Activated CD4-positive, alpha-beta T cell treated with anti-CD3 and anti-CD28 coated beads, Interleukin-2, amount 10 ng/mL, durations not matched to agents 7 days and 5 days (primary cell): ENCODE data around the gene GTF3C5. TPM values are rescaled to one million over a fixed set of nuclear protein-coding genes. Genes with fewer than 3 reads are reported as not detected.
"Not testable (repeated sequence)": the region's sequence is repeated elsewhere in the genome, so short reads cannot be mapped to it uniquely, and the experiment has no call there.

Experiments used
- CTCF ChIA-PET: fragments of 350-600 bp; sonication (Branson Sonifier 250); formaldehyde crosslinking; loops from one replicate; lab custom pipeline; 2021; ENCODE audit warnings: antibody characterized with exemption; lab: Charles Lee
- POLR2A ChIA-PET: fragments of 350-600 bp; sonication (Branson Sonifier 250); formaldehyde crosslinking; loops from one replicate; lab custom pipeline; 2021; ENCODE audit warnings: antibody characterized with exemption; lab: Charles Lee
- DNase-seq: peaks from one replicate; pipeline ENCODE4 v3.0.0-alpha.2; 2020
- H3K27ac Mint-ChIP-seq: one replicate; pipeline ENCODE4 v1.8.0; 2021; ENCODE audit warnings: mild to moderate bottlenecking, moderate library complexity, mixed read lengths
- H3K27me3 Mint-ChIP-seq: one replicate; pipeline ENCODE4 v1.8.0; 2021; ENCODE audit warnings: mixed read lengths
- H3K36me3 Mint-ChIP-seq: one replicate; pipeline ENCODE4 v1.8.0; 2021; ENCODE audit warnings: low read depth, mixed read lengths
- H3K4me1 Mint-ChIP-seq: one replicate; pipeline ENCODE4 v1.8.0; 2021; ENCODE audit warnings: mixed read lengths
- H3K4me3 Mint-ChIP-seq: one replicate; pipeline ENCODE4 v1.8.0; 2021; ENCODE audit warnings: mild to moderate bottlenecking, moderate library complexity, mixed read lengths
- H3K9me3 Mint-ChIP-seq: one replicate; pipeline ENCODE4 v1.8.0; 2021; ENCODE audit warnings: mixed read lengths
- total RNA-seq, 2 experiments: library from RNA; stranded (reverse); gene quantifications; one replicate each; pipeline ENCODE4 v1.2.3, GENCODE V29; 2021

Gene GTF3C5
- total RNA-seq, 2 experiments from 2014 or later = 75.1 to 87.9 TPM

DNA sequence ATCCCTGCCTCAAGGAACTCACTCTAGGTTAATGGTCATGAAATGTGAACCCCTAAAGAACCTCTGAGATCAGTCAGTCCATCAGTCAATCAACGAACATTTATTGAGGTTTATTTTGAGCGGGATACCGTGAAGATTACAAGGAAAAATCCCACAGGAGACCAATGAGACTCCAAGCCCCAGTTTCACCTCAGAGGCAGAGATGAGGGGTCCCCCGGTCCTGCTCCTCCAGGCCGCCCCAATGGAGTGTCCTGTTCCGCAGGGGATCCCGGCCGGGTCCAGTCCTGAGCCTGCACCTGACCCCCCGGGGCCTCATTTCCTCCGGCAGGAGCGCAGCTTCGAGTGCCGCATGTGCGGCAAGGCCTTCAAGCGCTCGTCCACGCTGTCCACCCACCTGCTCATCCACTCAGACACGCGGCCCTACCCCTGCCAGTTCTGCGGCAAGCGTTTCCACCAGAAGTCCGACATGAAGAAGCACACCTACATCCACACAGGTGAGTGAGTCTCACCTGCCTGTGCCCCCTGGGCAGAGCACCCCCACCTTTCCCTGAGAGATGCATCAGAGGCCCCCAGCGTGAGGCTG is 41.3 kb upstream of the GTF3C5 start:
- Mint-ChIP-seq H3K27ac (no peak overlapping the region), H3K4me1 (peaks cover 8% of the 10 kb centered on the region), H3K4me3 (no peak overlapping the region), H3K9me3 (peaks cover 2% of the 10 kb centered on the region), H3K36me3 (no peaks in the 10 kb centered on the region), H3K27me3 (peaks cover 14% of the 10 kb centered on the region)
- ChIA-PET POLR2A (no interaction called here), CTCF (no interaction called here)
- DNase-seq = no peak

DNA sequence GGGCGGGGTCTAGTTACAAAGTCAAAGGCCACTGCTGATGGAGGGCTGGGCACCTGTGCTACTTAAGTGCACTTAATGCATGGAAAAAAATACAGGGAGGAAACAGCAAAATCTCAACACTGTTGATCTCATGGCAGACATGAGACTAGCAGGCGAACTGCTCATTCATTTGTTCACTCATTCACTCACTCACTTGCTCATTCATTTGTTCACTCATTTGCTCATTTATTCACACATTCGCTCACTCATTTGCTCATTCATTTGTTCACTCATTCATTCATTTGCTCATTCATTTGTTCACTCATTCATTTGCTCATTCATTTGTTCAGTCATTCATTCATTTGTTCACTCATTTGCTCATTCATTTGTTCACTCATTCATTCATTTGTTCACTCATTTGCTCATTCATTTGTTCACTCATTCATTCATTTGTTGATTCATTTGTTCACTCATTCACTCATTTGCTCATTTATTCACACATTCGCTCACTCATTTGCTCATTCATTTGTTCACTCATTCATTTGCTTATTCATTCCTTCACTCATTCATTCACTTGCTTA is 40.7 kb upstream of the GTF3C5 start:
- CTCF ChIA-PET = interaction anchor here (1.8 kb wide), 1 partner anchor 32 kb away, joined by 6 read pairs; no protein-coding TSS in a partner anchor
- peaks cover 16% of the 10 kb centered on the region for H3K27me3 Mint-ChIP-seq
- H3K4me1 Mint-ChIP-seq = not testable (repeated sequence)

DNA sequence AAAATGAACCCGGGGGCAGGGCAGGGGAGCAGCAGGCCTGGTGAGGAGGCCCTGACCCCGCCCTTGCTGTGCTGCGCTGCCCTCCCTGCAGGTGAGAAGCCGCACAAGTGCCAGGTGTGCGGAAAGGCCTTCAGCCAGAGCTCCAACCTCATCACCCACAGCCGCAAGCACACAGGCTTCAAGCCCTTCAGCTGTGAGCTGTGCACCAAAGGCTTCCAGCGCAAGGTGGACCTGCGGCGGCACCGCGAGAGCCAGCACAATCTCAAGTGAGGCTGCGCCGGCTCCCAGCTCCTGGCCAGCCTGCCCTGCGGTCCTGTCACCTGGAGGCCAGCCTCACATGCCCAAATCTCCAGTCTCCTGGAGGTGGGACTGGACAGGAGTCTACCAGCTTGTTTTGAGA is 40.0 kb upstream of the GTF3C5 start:
- Mint-ChIP-seq H3K36me3 (no peaks in the 10 kb centered on the region), H3K9me3 (peaks cover 2% of the 10 kb centered on the region), H3K4me1 (peaks cover 9% of the 10 kb centered on the region), H3K27ac (no peak overlapping the region), H3K27me3 (peaks cover 16% of the 10 kb centered on the region), H3K4me3 (no peak overlapping the region)
- ChIA-PET CTCF (interaction anchor here (1.8 kb wide), 1 partner anchor 31 kb away, joined by 6 read pairs; no protein-coding TSS in a partner anchor), POLR2A (no interaction called here)
- no peak for DNase-seq

More for the DNA sequence above, 40.7 kb upstream of the GTF3C5 start:
- H3K4me3 Mint-ChIP-seq, H3K9me3 Mint-ChIP-seq, H3K36me3 Mint-ChIP-seq, DNase-seq, POLR2A ChIA-PET, H3K27ac Mint-ChIP-seq: not testable (repeated sequence)

DNA sequence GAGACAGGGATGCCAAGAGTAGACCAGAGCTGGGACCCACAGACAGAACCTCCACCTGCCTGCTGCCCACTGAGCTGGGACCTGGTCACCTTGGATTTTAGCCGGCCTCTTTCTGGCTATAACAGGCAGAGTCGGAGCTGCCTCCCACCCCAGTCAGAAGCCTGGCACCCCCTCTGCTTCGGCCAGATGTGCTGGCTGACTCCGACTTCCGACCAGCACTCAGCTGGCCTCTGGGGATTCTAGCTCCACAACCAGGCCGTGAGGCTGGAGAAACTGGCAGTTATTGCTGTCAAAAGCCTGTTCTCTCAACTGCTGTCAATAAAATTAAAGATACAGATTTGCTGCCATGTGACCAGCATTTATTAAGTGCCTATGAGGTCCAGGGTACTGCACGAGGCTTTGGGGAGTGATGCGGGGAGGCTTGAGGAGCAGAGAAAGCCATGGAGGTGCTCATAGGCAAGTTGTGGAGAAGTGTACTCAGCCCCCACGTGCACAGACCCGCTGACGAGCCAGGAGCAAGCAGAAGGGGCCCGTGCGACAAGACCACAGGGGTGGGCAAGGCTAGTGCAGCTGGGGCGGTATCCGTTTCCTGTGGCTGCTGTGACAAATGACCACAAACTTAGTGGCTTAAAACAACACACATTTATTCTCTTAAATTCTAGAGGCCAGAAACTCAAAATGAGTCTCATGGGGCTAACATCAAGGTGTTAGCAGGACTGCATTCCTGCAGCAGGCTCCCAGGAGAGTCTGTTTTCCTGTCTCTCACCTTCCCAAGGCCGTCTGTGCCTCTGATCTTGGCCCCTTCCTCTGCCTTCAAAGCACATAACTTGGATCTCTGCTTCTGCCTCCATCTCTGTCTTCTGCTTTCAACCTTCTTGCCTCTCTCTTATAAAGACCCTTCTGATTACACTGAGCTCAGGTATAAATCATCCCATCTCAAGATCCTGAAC is 39.2 kb upstream of the GTF3C5 start:
- CTCF ChIA-PET = interaction anchor here (1.1 to 1.8 kb wide), 2 partner anchors 10 to 31 kb away, joined by 3 to 6 read pairs; no protein-coding TSS in a partner anchor
- Mint-ChIP-seq H3K36me3 (no peaks in the 10 kb centered on the region), H3K27me3 (peaks cover 13% of the 10 kb centered on the region), H3K4me1 (peaks cover 9% of the 10 kb centered on the region), H3K9me3 (peaks cover 2% of the 10 kb centered on the region), H3K27ac (no peak overlapping the region), H3K4me3 (no peak overlapping the region)
- no peak for DNase-seq
- POLR2A ChIA-PET = interaction anchor here (0.8 kb wide), 1 partner anchor 26 kb away, joined by 3 read pairs; no protein-coding TSS in a partner anchor

DNA sequence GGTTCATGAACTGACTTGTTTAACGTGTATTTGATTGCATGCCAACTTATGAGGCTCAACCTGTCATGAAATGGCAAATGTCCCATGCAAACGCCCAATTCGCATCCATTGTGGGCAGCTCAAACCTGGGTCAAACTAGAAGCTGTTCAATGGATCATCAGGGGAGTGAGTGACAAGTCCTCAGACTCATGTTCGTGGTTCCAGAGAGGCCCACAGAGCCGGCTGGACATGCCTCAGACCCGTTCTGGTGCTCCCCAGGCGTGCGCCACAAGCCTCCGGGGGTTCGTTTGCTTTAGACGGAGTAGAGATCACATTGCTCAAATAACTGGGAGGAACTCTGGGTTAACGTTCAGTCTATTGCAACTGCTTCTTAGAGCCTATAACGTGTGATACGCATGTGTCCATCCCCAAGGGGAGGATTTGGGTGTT is 37.3 kb upstream of the GTF3C5 start:
- CTCF ChIA-PET = interaction anchor here (0.8 kb wide), 1 partner anchor 15 kb away, joined by 3 read pairs; the partner anchor contains the start of gene GFI1B
- no peak overlapping the region for H3K27ac Mint-ChIP-seq

DNA sequence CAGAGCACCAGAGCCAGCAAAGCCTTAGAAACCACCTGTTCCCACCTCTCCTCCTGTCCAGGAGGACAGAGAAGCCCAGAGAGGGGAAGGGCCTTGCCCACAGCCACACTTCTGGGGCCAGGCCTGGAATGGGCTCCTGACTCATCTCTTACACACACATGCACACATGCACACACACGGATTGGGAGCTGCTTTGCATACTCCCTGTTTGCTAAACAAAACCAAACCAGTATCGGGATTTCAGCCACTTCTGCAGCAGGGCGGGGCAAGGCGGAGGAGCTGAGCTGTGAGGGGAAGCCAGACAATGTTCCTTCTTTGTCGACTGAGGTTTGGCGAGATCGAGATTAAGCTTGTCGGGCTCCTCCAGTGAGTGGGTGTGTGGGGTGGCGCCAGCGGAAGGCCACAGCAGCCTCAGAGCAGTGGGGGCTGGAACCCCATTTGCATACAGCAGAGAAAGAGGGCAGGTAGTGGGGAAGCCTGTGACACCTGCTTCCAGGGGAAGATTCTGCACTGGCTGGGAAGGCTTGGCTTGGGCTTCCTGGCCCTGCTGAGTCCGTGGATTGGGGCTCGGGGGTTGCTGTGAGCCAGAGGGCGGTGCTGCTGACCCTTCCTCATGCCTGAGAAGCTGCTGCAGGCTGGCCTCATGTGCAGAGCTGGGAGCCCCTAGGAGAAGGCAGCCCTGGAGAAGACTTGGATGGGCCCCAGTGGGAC is 36.2 kb upstream of the GTF3C5 start:
- Mint-ChIP-seq H3K4me1 (peaks cover 9% of the 10 kb centered on the region), H3K27ac (no peak overlapping the region), H3K9me3 (peaks cover 2% of the 10 kb centered on the region), H3K4me3 (no peak overlapping the region), H3K36me3 (no peaks in the 10 kb centered on the region), H3K27me3 (peaks cover 13% of the 10 kb centered on the region)
- no peak for DNase-seq
- ChIA-PET POLR2A (no interaction called here), CTCF (interaction anchor here (0.7 kb wide), 1 partner anchor 143 kb away, joined by 3 read pairs; no protein-coding TSS in a partner anchor)

More for the DNA sequence above, 37.3 kb upstream of the GTF3C5 start:
- no peak overlapping the region for H3K4me3 Mint-ChIP-seq
- DNase-seq = no peak
- peaks cover 9% of the 10 kb centered on the region for H3K4me1 Mint-ChIP-seq
- H3K27me3 Mint-ChIP-seq = peaks cover 13% of the 10 kb centered on the region
- peaks cover 2% of the 10 kb centered on the region for H3K9me3 Mint-ChIP-seq
- no peaks in the 10 kb centered on the region for H3K36me3 Mint-ChIP-seq
- POLR2A ChIA-PET = no interaction called here

DNA sequence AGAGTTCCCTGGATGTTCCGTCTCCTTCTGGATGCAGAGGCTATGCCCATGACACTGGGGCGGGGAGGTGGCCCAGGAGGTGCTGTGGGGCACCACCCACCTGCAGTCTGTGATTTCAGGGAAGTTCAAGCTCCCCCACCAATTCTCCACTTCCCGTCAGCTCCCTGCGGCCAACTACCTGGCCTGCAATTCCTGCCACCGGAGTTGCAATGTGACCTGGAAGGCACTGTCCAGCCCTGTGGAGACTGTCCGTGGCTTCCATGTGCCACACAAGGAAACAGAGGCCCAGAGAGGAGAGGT is 35.7 kb upstream of the GTF3C5 start:
- ChIA-PET POLR2A (no interaction called here), CTCF (no interaction called here)
- Mint-ChIP-seq H3K27ac (no peak overlapping the region), H3K9me3 (peaks cover 2% of the 10 kb centered on the region), H3K4me3 (no peak overlapping the region), H3K36me3 (no peaks in the 10 kb centered on the region), H3K27me3 (peaks cover 15% of the 10 kb centered on the region), H3K4me1 (peaks cover 9% of the 10 kb centered on the region)
- no peak for DNase-seq

DNA sequence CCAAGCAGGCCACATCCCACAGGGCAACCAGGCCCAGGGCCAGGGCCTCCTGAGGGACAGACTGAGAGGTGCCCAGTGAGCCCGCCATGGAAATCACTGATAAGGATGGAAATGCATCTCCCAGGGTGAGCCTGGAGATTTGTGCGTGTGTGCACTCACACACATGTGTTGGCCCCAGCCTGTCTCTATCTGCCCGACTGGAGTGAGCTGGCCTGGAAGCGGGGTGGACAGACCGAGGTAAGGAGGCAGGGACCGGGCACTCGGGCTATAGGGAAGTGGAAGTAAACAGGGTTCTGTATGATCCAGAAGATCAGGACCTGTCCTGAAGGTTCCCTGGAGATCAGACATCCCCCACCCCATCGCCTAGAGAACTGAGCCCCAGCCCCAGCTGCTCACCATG is 34.9 kb upstream of the GTF3C5 start:
- POLR2A ChIA-PET = no interaction called here
- CTCF ChIA-PET = interaction anchor here (1.6 kb wide), 1 partner anchor 26 kb away, joined by 7 read pairs; no protein-coding TSS in a partner anchor
- peaks cover 9% of the 10 kb centered on the region for H3K4me1 Mint-ChIP-seq
- H3K36me3 Mint-ChIP-seq = no peaks in the 10 kb centered on the region
- H3K4me3 Mint-ChIP-seq = no peak overlapping the region
- no peak overlapping the region for H3K27ac Mint-ChIP-seq
- H3K27me3 Mint-ChIP-seq = peaks cover 19% of the 10 kb centered on the region
- H3K9me3 Mint-ChIP-seq = no peaks in the 10 kb centered on the region
- DNase-seq = no peak

DNA sequence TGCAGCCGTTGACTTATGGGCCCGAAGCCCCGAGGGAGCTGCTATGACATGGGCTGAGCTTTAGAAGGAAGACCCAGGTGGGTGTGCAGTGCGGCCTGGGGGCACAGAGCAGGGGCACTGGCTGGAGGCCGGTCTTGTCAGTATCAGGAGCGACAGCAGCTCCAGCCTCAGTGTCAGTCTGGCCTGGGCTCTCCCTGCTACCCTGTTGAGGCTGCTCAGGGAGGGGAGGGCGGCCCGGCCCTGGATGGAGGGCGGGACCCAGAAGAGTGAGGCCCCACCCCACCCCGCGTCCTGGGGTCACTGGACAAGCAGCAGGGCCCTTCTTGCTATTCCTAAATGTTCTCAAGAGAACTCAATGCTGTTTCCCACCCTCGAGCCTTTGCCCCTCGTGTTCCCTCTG is 34.3 kb upstream of the GTF3C5 start:
- Mint-ChIP-seq H3K4me1 (peaks cover 8% of the 10 kb centered on the region), H3K27ac (no peak overlapping the region), H3K36me3 (no peaks in the 10 kb centered on the region), H3K27me3 (peaks cover 20% of the 10 kb centered on the region), H3K9me3 (no peaks in the 10 kb centered on the region), H3K4me3 (no peak overlapping the region)
- ChIA-PET POLR2A (no interaction called here), CTCF (interaction anchor here (1.6 kb wide), 1 partner anchor 26 kb away, joined by 7 read pairs; no protein-coding TSS in a partner anchor)
- DNase-seq = no peak

DNA sequence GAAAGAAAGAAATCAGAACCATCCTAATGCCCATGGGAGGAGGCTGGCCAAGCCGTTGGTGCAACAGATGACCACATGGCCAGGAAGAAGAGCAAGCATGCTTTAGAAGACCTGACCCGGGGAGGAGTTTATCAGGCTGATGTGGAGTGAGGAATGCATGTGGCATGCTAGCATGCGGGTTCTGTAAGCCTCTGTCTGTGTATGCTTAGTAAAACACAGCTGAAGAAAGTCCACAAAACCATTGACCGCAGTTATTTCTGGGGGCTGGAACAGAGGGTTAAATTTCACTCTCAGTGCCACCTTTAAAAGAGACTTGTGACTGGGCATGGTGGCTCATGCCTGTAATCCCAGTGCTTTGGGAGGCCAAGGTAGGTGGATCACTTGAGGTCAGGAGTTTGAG is 33.2 kb upstream of the GTF3C5 start:
- Mint-ChIP-seq H3K36me3 (no peaks in the 10 kb centered on the region), H3K4me1 (peaks cover 2% of the 10 kb centered on the region), H3K27me3 (peaks cover 20% of the 10 kb centered on the region), H3K9me3 (no peaks in the 10 kb centered on the region), H3K4me3 (no peak overlapping the region), H3K27ac (no peak overlapping the region)
- CTCF ChIA-PET = interaction anchor here (1.6 kb wide), 1 partner anchor 25 kb away, joined by 7 read pairs; no protein-coding TSS in a partner anchor
- POLR2A ChIA-PET = no interaction called here
- DNase-seq = no peak

DNA sequence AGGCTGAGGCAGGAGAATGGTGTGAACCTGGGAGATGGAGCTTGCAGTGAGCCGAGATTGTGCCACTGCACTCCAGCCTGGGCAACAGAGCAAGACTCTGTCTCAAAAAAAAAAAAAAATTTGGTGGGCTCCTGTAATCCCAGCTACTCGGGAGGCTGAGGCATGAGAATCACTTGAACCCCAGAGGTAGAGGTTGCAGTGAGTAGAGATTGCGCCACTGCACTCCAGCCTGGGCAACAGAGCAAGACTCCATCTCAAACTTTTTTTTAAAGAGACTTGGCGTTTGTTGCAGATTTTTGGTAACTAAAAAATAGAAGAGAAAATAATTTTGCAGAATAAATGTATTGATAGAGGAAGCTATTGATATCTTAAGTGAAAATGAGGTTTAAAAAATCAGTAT is 32.6 kb upstream of the GTF3C5 start:
- H3K27me3 Mint-ChIP-seq = peaks cover 25% of the 10 kb centered on the region
- H3K4me1 Mint-ChIP-seq, CTCF ChIA-PET, H3K9me3 Mint-ChIP-seq, DNase-seq, H3K36me3 Mint-ChIP-seq, POLR2A ChIA-PET, H3K27ac Mint-ChIP-seq, H3K4me3 Mint-ChIP-seq: not testable (repeated sequence)

DNA sequence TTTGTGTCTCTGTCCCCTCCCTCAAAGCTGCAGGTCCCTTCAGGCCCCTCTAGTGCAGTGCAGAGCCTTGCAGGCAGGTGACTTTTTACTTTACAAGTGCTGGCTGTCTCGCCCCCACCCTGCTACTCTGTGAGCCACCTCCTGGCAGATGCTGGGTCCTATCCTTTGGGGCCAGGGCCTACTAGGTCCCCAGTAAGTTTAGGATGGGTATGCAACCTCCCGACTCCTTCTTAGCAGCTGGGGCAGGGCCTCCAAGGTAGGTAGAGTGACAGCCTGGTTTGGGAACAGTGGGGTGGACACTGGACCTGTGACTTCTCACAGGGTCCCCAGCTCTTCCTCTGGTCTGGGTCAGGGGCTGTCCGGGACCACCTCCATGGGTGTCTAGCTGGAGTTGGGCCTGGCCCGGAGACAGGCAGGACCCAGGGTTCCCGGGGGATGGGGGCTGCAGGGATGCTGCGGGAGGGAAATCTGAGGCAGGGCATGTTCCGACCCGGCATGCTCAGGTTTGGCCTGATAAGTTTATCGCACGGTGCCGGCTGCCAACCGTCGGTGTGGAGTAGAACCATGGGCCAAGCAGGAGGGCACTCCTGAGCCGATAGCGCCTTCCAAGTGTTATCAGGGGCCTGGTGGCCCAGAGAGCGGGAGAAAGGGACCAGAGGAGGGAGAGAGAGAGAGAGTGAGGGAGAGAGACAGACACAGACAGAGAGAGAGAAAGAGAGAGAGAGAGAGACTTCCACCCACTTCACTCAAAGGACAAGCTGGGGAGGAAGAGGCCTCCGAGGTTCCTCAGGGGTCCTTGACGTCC is 31.8 kb upstream of the GTF3C5 start:
- Mint-ChIP-seq H3K36me3 (no peaks in the 10 kb centered on the region), H3K27me3 (peaks cover 31% of the 10 kb centered on the region), H3K27ac (no peak overlapping the region), H3K4me1 (peaks cover 2% of the 10 kb centered on the region), H3K4me3 (no peak overlapping the region), H3K9me3 (no peaks in the 10 kb centered on the region)
- POLR2A ChIA-PET = no interaction called here
- CTCF ChIA-PET = no interaction called here
- DNase-seq = no peak
